K562 (cell line): ENCODE data around the gene GP1BB. TPM values are rescaled to one million over a fixed set of nuclear protein-coding genes. Genes with fewer than 3 reads are reported as not detected.

Experiments used
- CTBP1 ChIP-seq: fragments of 450-650 bp; IDR thresholded peaks from 2 replicates; pipeline ENCODE4 v1.6.1; 2016; ENCODE audit warnings: borderline replicate concordance
- EP400 ChIP-seq: fragments of 450-650 bp; IDR thresholded peaks from 2 replicates; pipeline ENCODE4 v1.6.1; 2017; ENCODE audit warnings: antibody characterized with exemption, mild to moderate bottlenecking, moderate library complexity
- FOXA3 ChIP-seq, 2 experiments: fragments of 450-650 bp in 1 of 2; sonication (generic) in 1 of 2; formaldehyde crosslinking; IDR thresholded peaks in 1 of 2; conservative IDR thresholded peaks in 1 of 2; 2 replicates each; pipeline versions ENCODE4 v1.4.0 to v1.8.0; 2020 to 2022; ENCODE audit warnings: mild to moderate bottlenecking in 2 of 2, missing genetic modification reagents in 1 of 2
- JUN ChIP-seq, 2 experiments: sonication (generic) in 1 of 2; formaldehyde crosslinking in 1 of 2; IDR thresholded peaks; 2 replicates each; pipeline versions ENCODE4 v1.6.1 to v1.8.0; 2012 to 2022; ENCODE audit warnings: borderline replicate concordance in 2 of 2, mild to moderate bottlenecking in 2 of 2, improper control_type of control experiment in 1 of 2, low read depth in 1 of 2, low read length in 1 of 2, missing genetic modification reagents in 1 of 2
- LCOR ChIP-seq: sonication (generic); formaldehyde crosslinking; IDR thresholded peaks from 2 replicates; pipeline ENCODE4 v1.8.0; 2022; ENCODE audit warnings: mild to moderate bottlenecking, missing genetic modification reagents
- MBD2 ChIP-seq: sonication (generic); IDR thresholded peaks from 2 replicates; pipeline ENCODE4 v1.6.1; 2016; ENCODE audit warnings: low read depth, borderline replicate concordance
- MIER1 ChIP-seq: fragments of 450-650 bp; IDR thresholded peaks from 2 replicates; pipeline ENCODE4 v1.6.1; 2016; ENCODE audit warnings: antibody characterized with exemption, mild to moderate bottlenecking, low read depth
- NR2C2 ChIP-seq, 2 experiments: fragments of 200-800 bp in 1 of 2; sonication (Bioruptor generic) in 1 of 2; sonication (generic) in 1 of 2; formaldehyde crosslinking in 1 of 2; IDR thresholded peaks; 2 replicates each; pipeline versions ENCODE4 v1.6.1 to v1.8.0; 2016 to 2022; ENCODE audit warnings: mild to moderate bottlenecking in 1 of 2, missing compliant biosample characterization in 1 of 2, missing genetic modification characterization in 1 of 2, missing genetic modification reagents in 1 of 2
- POLR2AphosphoS2 ChIP-seq: IDR thresholded peaks from 2 replicates; pipeline ENCODE4 v1.6.1; 2012; ENCODE audit warnings: low read length, improper control_type of control experiment
- STAT6 ChIP-seq: sonication (generic); formaldehyde crosslinking; IDR thresholded peaks from 2 replicates; pipeline ENCODE4 v1.8.1; 2023; ENCODE audit warnings: mild to moderate bottlenecking, missing genetic modification reagents
- TCF7L2 ChIP-seq: fragments of 150-350 bp; IDR thresholded peaks from 2 replicates; pipeline ENCODE4 v1.6.1; 2016; ENCODE audit warnings: low read depth, mild to moderate bottlenecking, low read length, moderate library complexity
- XRCC5 ChIP-seq: fragments of 200-400 bp; formaldehyde crosslinking; IDR thresholded peaks from 2 replicates; pipeline ENCODE4 v1.6.1; 2017; ENCODE audit warnings: low read depth, mild to moderate bottlenecking, low read length
- ZBTB2 ChIP-seq: fragments of 450-650 bp; IDR thresholded peaks from 2 replicates; pipeline ENCODE4 v1.6.1; 2016; ENCODE audit warnings: antibody characterized with exemption
- polyA plus RNA-seq, 8 experiments: library from polyadenylated mRNA; depleted of rRNA in 4 of 8; stranded (reverse) in 5 of 8; unstranded in 3 of 8; fragments of >200 nt; fragmentation: Nextera tagmentation in 2 of 8; fragmentation: Illumina TruSeq in 1 of 8; extraction: Ambion mirVana in 2 of 8; extraction: Trizol in 1 of 8; gene quantifications; 2 replicates each; pipeline versions ENCODE4 v1.2.1 to v1.2.3, GENCODE V29; 2011 to 2014; ENCODE audit warnings: inconsistent platforms in 1 of 8, missing spikeins in 1 of 8
- total RNA-seq, 7 experiments: library from RNA; depleted of rRNA in 6 of 7; stranded (reverse); fragments of >200 nt in 6 of 7; fragmentation: Illumina TruSeq in 2 of 7; extraction: Trizol in 2 of 7; gene quantifications; 2 replicates each; pipeline versions ENCODE4 v1.2.1 to v1.2.3, GENCODE V29; 2011 to 2021; ENCODE audit warnings: low replicate concordance in 1 of 7

The GP1BB gene
- total and polyA plus RNA-seq, 9 of the 15 experiments (the other 6 are each of a cell fraction or from before 2014, with no cell fraction given) = 0.69 to 162 (median 2.8) TPM

GRCh38 chr22:19755722-19756287, 32.5 kb downstream of the GP1BB start (continued):
- TF ChIP-seq NR2C2 (CRISPR knock-in tag; IDR thresholded peaks at IDR 0.05) = no peak
- TF ChIP-seq NR2C2 (tag; IDR thresholded peaks at IDR 0.05) = no peak
- 0 out of 2 replicates have a peak, but pooled peaks have one; percentile 13 for TF ChIP-seq MIER1
- no peak for TF ChIP-seq FOXA3 (CRISPR knock-in tag; conservative IDR thresholded peaks at IDR 0.05 in 1 of 2, IDR thresholded peaks at IDR 0.05 in 1 of 2)
- no peak for TF ChIP-seq POLR2AphosphoS2
- TF ChIP-seq TCF7L2 = no peak
- no peak for TF ChIP-seq XRCC5
- TF ChIP-seq CTBP1 = no peak
- no peak for TF ChIP-seq JUN (IDR thresholded peaks at IDR 0.05; ENCODE audit: borderline replicate concordance, low read depth, low read length)
- TF ChIP-seq JUN (CRISPR knock-in tag; IDR thresholded peaks at IDR 0.05; ENCODE audit: borderline replicate concordance) = no peak
- no peak for TF ChIP-seq MBD2
- no peak for TF ChIP-seq LCOR (CRISPR knock-in tag)
- peak; percentile 96 for TF ChIP-seq STAT6 (CRISPR knock-in tag)
- TF ChIP-seq ZBTB2 = no peak
- no peak for TF ChIP-seq EP400
